ENCODE data around the gene SEPTIN3.

SEPTIN3 gene

GRCh38 chr22:42001121-42001520 lies 31.9 kb downstream of the SEPTIN3 start:
- no peak overlapping the region for H3K27ac ChIP-seq (ENCODE audit: low read depth, low read length)
- H3K36me3 ChIP-seq (ENCODE audit: control insufficient read depth, low read length), result no peaks in the 10 kb centered on the region
- no peaks in the 10 kb centered on the region for H3F3A ChIP-seq (ENCODE audit: control insufficient read depth, insufficient read depth)
- no peaks in the 10 kb centered on the region for H3K9me2 ChIP-seq (replicated peaks; ENCODE audit: control insufficient read depth, low read length)
- H3K4me2 ChIP-seq (ENCODE audit: low read length), result no peak overlapping the region
- H3K27me3 ChIP-seq (ENCODE audit: control insufficient read depth, low read length), result peaks cover 21% of the 10 kb centered on the region
- no peaks in the 10 kb centered on the region for H3K79me2 ChIP-seq (ENCODE audit: control insufficient read depth, low read length)
- no peaks in the 10 kb centered on the region for H3K9me3 ChIP-seq (ENCODE audit: control insufficient read depth, insufficient read depth, low read length)
- no peaks in the 10 kb centered on the region for H4K20me1 ChIP-seq (ENCODE audit: control insufficient read depth, insufficient read depth, low read depth, low read length)
- no peak for TF ChIP-seq CTCF (IDR thresholded peaks at IDR 0.05; ENCODE audit: low read depth, low read length, poor library complexity, severe bottlenecking)
- no peak for TF ChIP-seq EZH2phosphoT487 (IDR thresholded peaks at IDR 0.05; ENCODE audit: borderline replicate concordance, low read length)
- H3K4me3 ChIP-seq (ENCODE audit: low read length), result no peak overlapping the region
- no peaks in the 10 kb centered on the region for H3K4me1 ChIP-seq (ENCODE audit: control insufficient read depth, low read length)

- no peaks in the 10 kb centered on the region for H3K79me2 ChIP-seq (ENCODE audit: control insufficient read depth, low read length)
- H3K36me3 ChIP-seq (ENCODE audit: control insufficient read depth, low read length), result no peaks in the 10 kb centered on the region
- no peaks in the 10 kb centered on the region for H3F3A ChIP-seq (ENCODE audit: control insufficient read depth, insufficient read depth)
- TF ChIP-seq EZH2phosphoT487 (IDR thresholded peaks at IDR 0.05; ENCODE audit: borderline replicate concordance, low read length), result no peak
- no peak for TF ChIP-seq CTCF (IDR thresholded peaks at IDR 0.05; ENCODE audit: low read depth, low read length, poor library complexity, severe bottlenecking)
- H3K9me3 ChIP-seq (ENCODE audit: control insufficient read depth, insufficient read depth, low read length), result no peaks in the 10 kb centered on the region
- no peak overlapping the region for H3K4me3 ChIP-seq (ENCODE audit: low read length)
- no peaks in the 10 kb centered on the region for H3K9me2 ChIP-seq (replicated peaks; ENCODE audit: control insufficient read depth, low read length)
- H4K20me1 ChIP-seq (ENCODE audit: control insufficient read depth, insufficient read depth, low read depth, low read length), result no peaks in the 10 kb centered on the region
- H3K27ac ChIP-seq (ENCODE audit: low read depth, low read length), result no peak overlapping the region
- no peaks in the 10 kb centered on the region for H3K4me1 ChIP-seq (ENCODE audit: control insufficient read depth, low read length)
- no peak overlapping the region for H3K4me2 ChIP-seq (ENCODE audit: low read length)
- H3K27me3 ChIP-seq (ENCODE audit: control insufficient read depth, low read length), result peaks cover 15% of the 10 kb centered on the region
Measured at GRCh38 chr22:42001706-42002105, 32.5 kb downstream of the SEPTIN3 start.

DNA sequence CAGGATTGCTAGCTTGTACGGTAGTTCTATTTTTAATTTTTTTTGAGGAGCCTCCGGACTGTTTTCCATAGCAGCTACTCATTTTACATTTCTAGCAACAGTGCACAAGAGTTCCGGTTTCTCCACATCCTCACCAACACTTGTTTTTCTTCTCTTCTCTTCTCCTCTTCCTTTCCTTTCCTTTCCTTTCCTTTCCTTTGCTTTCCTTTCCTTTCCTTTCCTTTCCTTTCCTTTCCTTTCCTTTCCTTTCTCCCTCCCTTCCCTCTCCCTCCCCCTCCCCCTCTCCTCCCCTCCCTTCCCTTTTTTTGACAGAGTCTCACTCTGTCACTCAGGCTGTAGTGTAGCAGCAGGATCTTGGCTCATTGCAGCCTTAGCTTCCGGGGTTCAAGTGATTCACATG lies 38.7 kb downstream of the SEPTIN3 start:
- no peaks in the 10 kb centered on the region; the same call in 1 of the 2 replicates for H3K27me3 ChIP-seq (ENCODE audit: control insufficient read depth, low read length)
- no peaks in the 10 kb centered on the region for H4K20me1 ChIP-seq (ENCODE audit: control insufficient read depth, insufficient read depth, low read depth, low read length)
- H3K4me1 ChIP-seq (ENCODE audit: control insufficient read depth, low read length), result no peaks in the 10 kb centered on the region
- no peaks in the 10 kb centered on the region for H3F3A ChIP-seq (ENCODE audit: control insufficient read depth, insufficient read depth)
- H3K79me2 ChIP-seq (ENCODE audit: control insufficient read depth, low read length), result no peaks in the 10 kb centered on the region
- no peak overlapping the region for H3K4me2 ChIP-seq (ENCODE audit: low read length)
- no peak overlapping the region for H3K27ac ChIP-seq (ENCODE audit: low read depth, low read length)
- peaks cover 16% of the 10 kb centered on the region for H3K9me3 ChIP-seq (ENCODE audit: control insufficient read depth, insufficient read depth, low read length)
- no peaks in the 10 kb centered on the region for H3K36me3 ChIP-seq (ENCODE audit: control insufficient read depth, low read length)
- no peak for TF ChIP-seq CTCF (IDR thresholded peaks at IDR 0.05; ENCODE audit: low read depth, low read length, poor library complexity, severe bottlenecking)
- TF ChIP-seq EZH2phosphoT487 (IDR thresholded peaks at IDR 0.05; ENCODE audit: borderline replicate concordance, low read length), result no peak
- H3K9me2 ChIP-seq (replicated peaks; ENCODE audit: control insufficient read depth, low read length), result no peaks in the 10 kb centered on the region
- no peak overlapping the region for H3K4me3 ChIP-seq (ENCODE audit: low read length)
